HEK293 (cell line): ENCODE results near the gene DAGLA.

Experiments used
- CTCF ChIP-seq: fragments of 450-650 bp; formaldehyde crosslinking; IDR thresholded peaks from 2 replicates; pipeline ENCODE4 v1.5.1; 2016; ENCODE audit warnings: missing biosample characterization, missing genetic modification characterization
- OVOL3 ChIP-seq: fragments of 450-650 bp; formaldehyde crosslinking; IDR thresholded peaks from 2 replicates; pipeline ENCODE4 v1.5.1; 2016; ENCODE audit warnings: missing biosample characterization, missing genetic modification characterization
- ZBTB17 ChIP-seq: fragments of 450-650 bp; formaldehyde crosslinking; IDR thresholded peaks from 2 replicates; pipeline ENCODE4 v1.5.1; 2016; ENCODE audit warnings: missing biosample characterization, missing genetic modification characterization
- ZNF138 ChIP-seq: fragments of 450-650 bp; formaldehyde crosslinking; IDR thresholded peaks from 2 replicates; pipeline ENCODE4 v1.5.1; 2016; ENCODE audit warnings: missing biosample characterization, missing genetic modification characterization, borderline replicate concordance
- ZNF155 ChIP-seq: fragments of 450-650 bp; formaldehyde crosslinking; IDR thresholded peaks from 2 replicates; pipeline ENCODE4 v1.5.1; 2016; ENCODE audit warnings: missing biosample characterization, missing genetic modification characterization
- ZNF16 ChIP-seq: fragments of 450-650 bp; formaldehyde crosslinking; IDR thresholded peaks from 2 replicates; pipeline ENCODE4 v1.5.1; 2016; ENCODE audit warnings: low read depth, missing biosample characterization, missing genetic modification characterization
- ZNF354C ChIP-seq: fragments of 450-650 bp; formaldehyde crosslinking; IDR thresholded peaks from 2 replicates; pipeline ENCODE4 v1.5.1; 2016; ENCODE audit warnings: missing biosample characterization, missing genetic modification characterization, low read depth, borderline replicate concordance
- ZNF561 ChIP-seq: fragments of 450-650 bp; IDR thresholded peaks from 2 replicates; pipeline ENCODE4 v1.5.1; 2018; ENCODE audit warnings: missing biosample characterization, missing genetic modification characterization, borderline replicate concordance
- ZNF837 ChIP-seq: fragments of 450-650 bp; formaldehyde crosslinking; IDR thresholded peaks from 2 replicates; pipeline ENCODE4 v1.5.1; 2016; ENCODE audit warnings: missing biosample characterization, missing genetic modification characterization

DNA sequence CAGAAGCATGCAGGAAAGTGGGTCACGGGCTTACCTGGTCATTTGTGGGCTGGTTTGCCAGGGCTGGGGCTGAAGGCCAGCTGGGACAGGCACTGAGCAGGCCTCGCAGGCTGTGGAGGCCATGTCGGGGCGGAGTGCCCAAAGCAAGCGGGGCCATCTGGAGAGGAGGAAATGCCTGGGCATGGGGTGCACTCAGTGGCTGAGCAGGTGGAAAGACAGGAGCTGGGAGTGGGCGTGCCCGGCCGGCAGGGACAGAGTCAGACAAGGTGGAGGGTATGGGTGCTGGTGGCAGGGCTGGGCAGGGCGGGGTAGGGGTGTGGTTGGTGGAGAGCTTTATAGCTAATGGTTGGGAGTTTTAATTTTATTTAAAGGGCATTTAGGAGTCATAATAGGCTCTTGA is 27.4 kb downstream of the DAGLA start:
- TF ChIP-seq CTCF (tag by site-specific recombination) (no peak), ZBTB17 (no peak), OVOL3 (tag by site-specific recombination) (no peak), ZNF138 (tag by site-specific recombination) (no peak), ZNF16 (tag by site-specific recombination) (no peak), ZNF837 (tag by site-specific recombination) (no peak), ZNF561 (tag by site-specific recombination) (no peak), ZNF155 (no peak), ZNF354C (no peak)
